WTC11 (cell line): ENCODE results near the gene PIK3C2G. TPM values are rescaled to one million over a fixed set of nuclear protein-coding genes. Genes with fewer than 3 reads are reported as not detected.

ENCODE experiments used
- ATAC-seq: fragments of 200-7000 bp; cut with Tn5 transposase; 2 replicates; pipeline ENCODE4 v1.10.0; 2021; ENCODE audit warnings: mild to moderate bottlenecking, moderate library complexity
- CTCF ChIA-PET: fragments of 300-600 bp; sonication (Branson Sonifier 250); formaldehyde crosslinking; loops from one replicate; lab custom pipeline; 2021; ENCODE audit warnings: antibody characterized with exemption; lab: Charles Lee
- POLR2A ChIA-PET: fragments of 350-600 bp; sonication (Branson Sonifier 250); formaldehyde crosslinking; loops from one replicate; lab custom pipeline; 2021; ENCODE audit warnings: antibody characterized with exemption; lab: Charles Lee
- DNase-seq: peaks from one replicate; pipeline ENCODE4 v3.0.0; 2021; ENCODE audit warnings: low spot score
- H3K27ac Mint-ChIP-seq: 2 replicates; pipeline ENCODE4 v1.8.0; 2021; ENCODE audit warnings: mixed read lengths
- H3K27me3 Mint-ChIP-seq: 2 replicates; pipeline ENCODE4 v1.8.0; 2021; ENCODE audit warnings: low read depth, mild to moderate bottlenecking, moderate library complexity, mixed read lengths
- H3K36me3 Mint-ChIP-seq: 2 replicates; pipeline ENCODE4 v1.8.0; 2021; ENCODE audit warnings: mixed read lengths
- H3K4me1 Mint-ChIP-seq: 2 replicates; pipeline ENCODE4 v1.8.0; 2022; ENCODE audit warnings: mixed read lengths
- H3K4me3 Mint-ChIP-seq: 2 replicates; pipeline ENCODE4 v1.8.0; 2021; ENCODE audit warnings: mild to moderate bottlenecking, moderate library complexity, mixed read lengths
- H3K9me3 Mint-ChIP-seq: 2 replicates; pipeline ENCODE4 v1.8.0; 2021; ENCODE audit warnings: mixed read lengths
- CREM ChIP-seq: sonication (generic); formaldehyde crosslinking; IDR thresholded peaks from 2 replicates; pipeline ENCODE4 v1.8.1; 2022; ENCODE audit warnings: mild to moderate bottlenecking, missing genetic modification reagents, moderate library complexity
- FOXJ3 ChIP-seq: sonication (generic); formaldehyde crosslinking; IDR thresholded peaks from 2 replicates; pipeline ENCODE4 v1.9.0; 2021; ENCODE audit warnings: missing genetic modification reagents, mild to moderate bottlenecking, borderline replicate concordance
- NFYB ChIP-seq: sonication (generic); formaldehyde crosslinking; conservative IDR thresholded peaks from 2 replicates; pipeline ENCODE4 v1.8.0; 2022; ENCODE audit warnings: low read depth, missing genetic modification reagents
- OVOL2 ChIP-seq: fragments of 250-450 bp; sonication (Bioruptor Pico); IDR thresholded peaks from 2 replicates; pipeline ENCODE4 v1.9.0; 2021; ENCODE audit warnings: mild to moderate bottlenecking, borderline replicate concordance
- RELA ChIP-seq: sonication (generic); formaldehyde crosslinking; IDR thresholded peaks from 2 replicates; pipeline ENCODE4 v1.8.1; 2022; ENCODE audit warnings: missing genetic modification reagents, mild to moderate bottlenecking, borderline replicate concordance
- ZNF219 ChIP-seq: sonication (generic); formaldehyde crosslinking; IDR thresholded peaks from 2 replicates; pipeline ENCODE4 v1.8.0; 2023; ENCODE audit warnings: missing genetic modification reagents, mild to moderate bottlenecking, borderline replicate concordance
- ZNF671 ChIP-seq: fragments of 250-450 bp; sonication (Bioruptor Pico); IDR thresholded peaks from 2 replicates; pipeline ENCODE4 v1.8.0; 2021; ENCODE audit warnings: mild to moderate bottlenecking
- total RNA-seq: library from RNA; stranded (reverse); gene quantifications from 3 replicates; pipeline ENCODE4 v1.2.3, GENCODE V29; 2021
- TF ChIP-seq, protein P1 (sequence below): sonication (generic); formaldehyde crosslinking; IDR thresholded peaks from 2 replicates; pipeline ENCODE4 v1.8.0; 2023; ENCODE audit warnings: mild to moderate bottlenecking, missing genetic modification reagents
- TF ChIP-seq, protein P2 (sequence below): sonication (generic); formaldehyde crosslinking; IDR thresholded peaks from 2 replicates; pipeline ENCODE4 v1.8.1; 2022; ENCODE audit warnings: low read depth, mild to moderate bottlenecking, moderate library complexity, missing genetic modification reagents, borderline replicate concordance
- TF ChIP-seq, protein P3 (sequence below): fragments of 250-450 bp; sonication (Bioruptor Pico); IDR thresholded peaks from 2 replicates; pipeline ENCODE4 v1.9.0; 2021; ENCODE audit warnings: mild to moderate bottlenecking, borderline replicate concordance
- TF ChIP-seq, protein P4 (sequence below): fragments of 250-450 bp; sonication (Bioruptor Pico); IDR thresholded peaks from 2 replicates; pipeline ENCODE4 v1.9.0; 2021; ENCODE audit warnings: mild to moderate bottlenecking
- TF ChIP-seq, protein P5 (sequence below): sonication (generic); formaldehyde crosslinking; IDR thresholded peaks from 2 replicates; pipeline ENCODE4 v1.8.0; 2022; ENCODE audit warnings: mild to moderate bottlenecking, missing genetic modification reagents
- TF ChIP-seq, protein P6 (sequence below): sonication (generic); formaldehyde crosslinking; IDR thresholded peaks from 2 replicates; pipeline ENCODE4 v1.8.0; 2022; ENCODE audit warnings: mild to moderate bottlenecking, missing genetic modification reagents
- TF ChIP-seq, protein P7 (sequence below): sonication (generic); formaldehyde crosslinking; IDR thresholded peaks from 2 replicates; pipeline ENCODE4 v1.8.1; 2022; ENCODE audit warnings: missing genetic modification reagents, borderline replicate concordance
- TF ChIP-seq, protein P8 (sequence below): fragments of 250-450 bp; sonication (Bioruptor Pico); IDR thresholded peaks from 2 replicates; pipeline ENCODE4 v1.9.0; 2021; ENCODE audit warnings: mild to moderate bottlenecking

Gene PIK3C2G
- total RNA-seq, 1 experiment from 2014 or later = not detected

DNA sequence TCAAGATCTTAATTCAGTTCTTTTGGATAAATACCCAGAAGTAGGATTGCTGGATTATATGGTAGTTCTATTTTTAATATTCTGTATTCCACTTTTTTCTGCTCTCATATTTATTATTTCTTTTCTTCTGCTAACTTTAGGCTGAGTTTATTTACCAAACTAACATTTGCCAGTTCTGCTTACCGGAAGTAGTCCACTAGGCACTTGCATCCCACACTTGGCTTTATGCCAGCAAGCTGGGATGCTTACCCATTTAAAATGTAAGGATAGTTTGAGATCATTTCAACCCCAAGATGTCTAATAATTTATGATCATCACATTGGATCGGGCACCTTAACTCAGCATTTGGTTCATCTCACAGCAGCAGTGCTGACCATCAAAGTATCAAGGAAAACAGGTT, 96.8 kb downstream of the PIK3C2G start (continued):
- TF ChIP-seq, protein P1, sequence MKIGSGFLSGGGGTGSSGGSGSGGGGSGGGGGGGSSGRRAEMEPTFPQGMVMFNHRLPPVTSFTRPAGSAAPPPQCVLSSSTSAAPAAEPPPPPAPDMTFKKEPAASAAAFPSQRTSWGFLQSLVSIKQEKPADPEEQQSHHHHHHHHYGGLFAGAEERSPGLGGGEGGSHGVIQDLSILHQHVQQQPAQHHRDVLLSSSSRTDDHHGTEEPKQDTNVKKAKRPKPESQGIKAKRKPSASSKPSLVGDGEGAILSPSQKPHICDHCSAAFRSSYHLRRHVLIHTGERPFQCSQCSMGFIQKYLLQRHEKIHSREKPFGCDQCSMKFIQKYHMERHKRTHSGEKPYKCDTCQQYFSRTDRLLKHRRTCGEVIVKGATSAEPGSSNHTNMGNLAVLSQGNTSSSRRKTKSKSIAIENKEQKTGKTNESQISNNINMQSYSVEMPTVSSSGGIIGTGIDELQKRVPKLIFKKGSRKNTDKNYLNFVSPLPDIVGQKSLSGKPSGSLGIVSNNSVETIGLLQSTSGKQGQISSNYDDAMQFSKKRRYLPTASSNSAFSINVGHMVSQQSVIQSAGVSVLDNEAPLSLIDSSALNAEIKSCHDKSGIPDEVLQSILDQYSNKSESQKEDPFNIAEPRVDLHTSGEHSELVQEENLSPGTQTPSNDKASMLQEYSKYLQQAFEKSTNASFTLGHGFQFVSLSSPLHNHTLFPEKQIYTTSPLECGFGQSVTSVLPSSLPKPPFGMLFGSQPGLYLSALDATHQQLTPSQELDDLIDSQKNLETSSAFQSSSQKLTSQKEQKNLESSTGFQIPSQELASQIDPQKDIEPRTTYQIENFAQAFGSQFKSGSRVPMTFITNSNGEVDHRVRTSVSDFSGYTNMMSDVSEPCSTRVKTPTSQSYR (CRISPR knock-in tag) = no peak
- TF ChIP-seq CREM (CRISPR knock-in tag) = no peak
- TF ChIP-seq, protein P2, sequence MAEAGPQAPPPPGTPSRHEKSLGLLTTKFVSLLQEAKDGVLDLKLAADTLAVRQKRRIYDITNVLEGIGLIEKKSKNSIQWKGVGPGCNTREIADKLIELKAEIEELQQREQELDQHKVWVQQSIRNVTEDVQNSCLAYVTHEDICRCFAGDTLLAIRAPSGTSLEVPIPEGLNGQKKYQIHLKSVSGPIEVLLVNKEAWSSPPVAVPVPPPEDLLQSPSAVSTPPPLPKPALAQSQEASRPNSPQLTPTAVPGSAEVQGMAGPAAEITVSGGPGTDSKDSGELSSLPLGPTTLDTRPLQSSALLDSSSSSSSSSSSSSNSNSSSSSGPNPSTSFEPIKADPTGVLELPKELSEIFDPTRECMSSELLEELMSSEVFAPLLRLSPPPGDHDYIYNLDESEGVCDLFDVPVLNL (CRISPR knock-in tag) = no peak
- no peak for TF ChIP-seq ZNF219 (CRISPR knock-in tag)
- no peak for TF ChIP-seq RELA (CRISPR knock-in tag)
- TF ChIP-seq OVOL2 (CRISPR knock-in tag) = no peak
- TF ChIP-seq, all 79 proteins: peak for 0

DNA sequence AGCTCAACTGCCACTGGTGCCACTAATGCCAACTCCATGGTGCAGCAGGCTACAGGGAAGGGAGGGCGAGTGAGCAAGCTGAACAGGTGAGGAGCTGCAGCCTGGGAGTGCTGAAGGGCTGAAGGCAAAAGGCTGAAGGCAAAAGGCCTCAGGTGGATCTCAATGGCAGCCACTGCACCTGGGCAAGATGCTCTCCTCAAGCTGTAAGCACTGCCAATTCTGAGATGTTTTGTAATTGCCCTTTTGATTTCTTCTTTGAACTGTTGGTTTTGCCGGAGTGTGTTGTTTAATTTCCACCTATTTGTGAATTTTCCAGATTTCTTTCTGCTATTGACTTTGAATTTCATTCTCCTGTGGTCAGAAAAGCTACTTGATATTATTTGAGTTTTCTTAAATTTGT, 97.6 kb downstream of the PIK3C2G start:
- H3K4me1 Mint-ChIP-seq = peaks cover 8% of the 10 kb centered on the region
- ChIA-PET CTCF (no interaction called here), POLR2A (no interaction called here)
- DNase-seq (no peak), ATAC-seq (no peak)
- H3K4me3 Mint-ChIP-seq = no peak overlapping the region
- H3K27me3 Mint-ChIP-seq = no peaks in the 10 kb centered on the region
- peaks cover 28% of the 10 kb centered on the region for H3K36me3 Mint-ChIP-seq
- H3K27ac Mint-ChIP-seq = no peak overlapping the region
- H3K9me3 Mint-ChIP-seq = peaks cover 40% of the 10 kb centered on the region
- TF ChIP-seq ZNF671 (CRISPR knock-in tag) = no peak
- TF ChIP-seq, protein P3, sequence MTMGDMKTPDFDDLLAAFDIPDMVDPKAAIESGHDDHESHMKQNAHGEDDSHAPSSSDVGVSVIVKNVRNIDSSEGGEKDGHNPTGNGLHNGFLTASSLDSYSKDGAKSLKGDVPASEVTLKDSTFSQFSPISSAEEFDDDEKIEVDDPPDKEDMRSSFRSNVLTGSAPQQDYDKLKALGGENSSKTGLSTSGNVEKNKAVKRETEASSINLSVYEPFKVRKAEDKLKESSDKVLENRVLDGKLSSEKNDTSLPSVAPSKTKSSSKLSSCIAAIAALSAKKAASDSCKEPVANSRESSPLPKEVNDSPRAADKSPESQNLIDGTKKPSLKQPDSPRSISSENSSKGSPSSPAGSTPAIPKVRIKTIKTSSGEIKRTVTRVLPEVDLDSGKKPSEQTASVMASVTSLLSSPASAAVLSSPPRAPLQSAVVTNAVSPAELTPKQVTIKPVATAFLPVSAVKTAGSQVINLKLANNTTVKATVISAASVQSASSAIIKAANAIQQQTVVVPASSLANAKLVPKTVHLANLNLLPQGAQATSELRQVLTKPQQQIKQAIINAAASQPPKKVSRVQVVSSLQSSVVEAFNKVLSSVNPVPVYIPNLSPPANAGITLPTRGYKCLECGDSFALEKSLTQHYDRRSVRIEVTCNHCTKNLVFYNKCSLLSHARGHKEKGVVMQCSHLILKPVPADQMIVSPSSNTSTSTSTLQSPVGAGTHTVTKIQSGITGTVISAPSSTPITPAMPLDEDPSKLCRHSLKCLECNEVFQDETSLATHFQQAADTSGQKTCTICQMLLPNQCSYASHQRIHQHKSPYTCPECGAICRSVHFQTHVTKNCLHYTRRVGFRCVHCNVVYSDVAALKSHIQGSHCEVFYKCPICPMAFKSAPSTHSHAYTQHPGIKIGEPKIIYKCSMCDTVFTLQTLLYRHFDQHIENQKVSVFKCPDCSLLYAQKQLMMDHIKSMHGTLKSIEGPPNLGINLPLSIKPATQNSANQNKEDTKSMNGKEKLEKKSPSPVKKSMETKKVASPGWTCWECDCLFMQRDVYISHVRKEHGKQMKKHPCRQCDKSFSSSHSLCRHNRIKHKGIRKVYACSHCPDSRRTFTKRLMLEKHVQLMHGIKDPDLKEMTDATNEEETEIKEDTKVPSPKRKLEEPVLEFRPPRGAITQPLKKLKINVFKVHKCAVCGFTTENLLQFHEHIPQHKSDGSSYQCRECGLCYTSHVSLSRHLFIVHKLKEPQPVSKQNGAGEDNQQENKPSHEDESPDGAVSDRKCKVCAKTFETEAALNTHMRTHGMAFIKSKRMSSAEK (CRISPR knock-in tag) = no peak
- TF ChIP-seq, protein P4, sequence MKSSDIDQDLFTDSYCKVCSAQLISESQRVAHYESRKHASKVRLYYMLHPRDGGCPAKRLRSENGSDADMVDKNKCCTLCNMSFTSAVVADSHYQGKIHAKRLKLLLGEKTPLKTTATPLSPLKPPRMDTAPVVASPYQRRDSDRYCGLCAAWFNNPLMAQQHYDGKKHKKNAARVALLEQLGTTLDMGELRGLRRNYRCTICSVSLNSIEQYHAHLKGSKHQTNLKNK (CRISPR knock-in tag) = no peak
- TF ChIP-seq, protein P5, sequence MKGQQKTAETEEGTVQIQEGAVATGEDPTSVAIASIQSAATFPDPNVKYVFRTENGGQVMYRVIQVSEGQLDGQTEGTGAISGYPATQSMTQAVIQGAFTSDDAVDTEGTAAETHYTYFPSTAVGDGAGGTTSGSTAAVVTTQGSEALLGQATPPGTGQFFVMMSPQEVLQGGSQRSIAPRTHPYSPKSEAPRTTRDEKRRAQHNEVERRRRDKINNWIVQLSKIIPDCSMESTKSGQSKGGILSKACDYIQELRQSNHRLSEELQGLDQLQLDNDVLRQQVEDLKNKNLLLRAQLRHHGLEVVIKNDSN = no peak
- TF ChIP-seq, protein P6, sequence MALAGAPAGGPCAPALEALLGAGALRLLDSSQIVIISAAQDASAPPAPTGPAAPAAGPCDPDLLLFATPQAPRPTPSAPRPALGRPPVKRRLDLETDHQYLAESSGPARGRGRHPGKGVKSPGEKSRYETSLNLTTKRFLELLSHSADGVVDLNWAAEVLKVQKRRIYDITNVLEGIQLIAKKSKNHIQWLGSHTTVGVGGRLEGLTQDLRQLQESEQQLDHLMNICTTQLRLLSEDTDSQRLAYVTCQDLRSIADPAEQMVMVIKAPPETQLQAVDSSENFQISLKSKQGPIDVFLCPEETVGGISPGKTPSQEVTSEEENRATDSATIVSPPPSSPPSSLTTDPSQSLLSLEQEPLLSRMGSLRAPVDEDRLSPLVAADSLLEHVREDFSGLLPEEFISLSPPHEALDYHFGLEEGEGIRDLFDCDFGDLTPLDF = no peak
- TF ChIP-seq, protein P2 (CRISPR knock-in tag) = no peak
- no peak for TF ChIP-seq FOXJ3 (CRISPR knock-in tag)
- TF ChIP-seq, protein P7, sequence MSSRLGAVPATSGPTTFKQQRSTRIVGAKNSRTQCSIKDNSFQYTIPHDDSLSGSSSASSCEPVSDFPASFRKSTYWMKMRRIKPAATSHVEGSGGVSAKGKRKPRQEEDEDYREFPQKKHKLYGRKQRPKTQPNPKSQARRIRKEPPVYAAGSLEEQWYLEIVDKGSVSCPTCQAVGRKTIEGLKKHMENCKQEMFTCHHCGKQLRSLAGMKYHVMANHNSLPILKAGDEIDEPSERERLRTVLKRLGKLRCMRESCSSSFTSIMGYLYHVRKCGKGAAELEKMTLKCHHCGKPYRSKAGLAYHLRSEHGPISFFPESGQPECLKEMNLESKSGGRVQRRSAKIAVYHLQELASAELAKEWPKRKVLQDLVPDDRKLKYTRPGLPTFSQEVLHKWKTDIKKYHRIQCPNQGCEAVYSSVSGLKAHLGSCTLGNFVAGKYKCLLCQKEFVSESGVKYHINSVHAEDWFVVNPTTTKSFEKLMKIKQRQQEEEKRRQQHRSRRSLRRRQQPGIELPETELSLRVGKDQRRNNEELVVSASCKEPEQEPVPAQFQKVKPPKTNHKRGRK = no peak
- no peak for TF ChIP-seq NFYB (CRISPR knock-in tag)
- TF ChIP-seq, protein P8, sequence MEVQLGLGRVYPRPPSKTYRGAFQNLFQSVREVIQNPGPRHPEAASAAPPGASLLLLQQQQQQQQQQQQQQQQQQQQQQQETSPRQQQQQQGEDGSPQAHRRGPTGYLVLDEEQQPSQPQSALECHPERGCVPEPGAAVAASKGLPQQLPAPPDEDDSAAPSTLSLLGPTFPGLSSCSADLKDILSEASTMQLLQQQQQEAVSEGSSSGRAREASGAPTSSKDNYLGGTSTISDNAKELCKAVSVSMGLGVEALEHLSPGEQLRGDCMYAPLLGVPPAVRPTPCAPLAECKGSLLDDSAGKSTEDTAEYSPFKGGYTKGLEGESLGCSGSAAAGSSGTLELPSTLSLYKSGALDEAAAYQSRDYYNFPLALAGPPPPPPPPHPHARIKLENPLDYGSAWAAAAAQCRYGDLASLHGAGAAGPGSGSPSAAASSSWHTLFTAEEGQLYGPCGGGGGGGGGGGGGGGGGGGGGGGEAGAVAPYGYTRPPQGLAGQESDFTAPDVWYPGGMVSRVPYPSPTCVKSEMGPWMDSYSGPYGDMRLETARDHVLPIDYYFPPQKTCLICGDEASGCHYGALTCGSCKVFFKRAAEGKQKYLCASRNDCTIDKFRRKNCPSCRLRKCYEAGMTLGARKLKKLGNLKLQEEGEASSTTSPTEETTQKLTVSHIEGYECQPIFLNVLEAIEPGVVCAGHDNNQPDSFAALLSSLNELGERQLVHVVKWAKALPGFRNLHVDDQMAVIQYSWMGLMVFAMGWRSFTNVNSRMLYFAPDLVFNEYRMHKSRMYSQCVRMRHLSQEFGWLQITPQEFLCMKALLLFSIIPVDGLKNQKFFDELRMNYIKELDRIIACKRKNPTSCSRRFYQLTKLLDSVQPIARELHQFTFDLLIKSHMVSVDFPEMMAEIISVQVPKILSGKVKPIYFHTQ (CRISPR knock-in tag) = no peak
